ENCODE results near the gene TRIP6.

DNA sequence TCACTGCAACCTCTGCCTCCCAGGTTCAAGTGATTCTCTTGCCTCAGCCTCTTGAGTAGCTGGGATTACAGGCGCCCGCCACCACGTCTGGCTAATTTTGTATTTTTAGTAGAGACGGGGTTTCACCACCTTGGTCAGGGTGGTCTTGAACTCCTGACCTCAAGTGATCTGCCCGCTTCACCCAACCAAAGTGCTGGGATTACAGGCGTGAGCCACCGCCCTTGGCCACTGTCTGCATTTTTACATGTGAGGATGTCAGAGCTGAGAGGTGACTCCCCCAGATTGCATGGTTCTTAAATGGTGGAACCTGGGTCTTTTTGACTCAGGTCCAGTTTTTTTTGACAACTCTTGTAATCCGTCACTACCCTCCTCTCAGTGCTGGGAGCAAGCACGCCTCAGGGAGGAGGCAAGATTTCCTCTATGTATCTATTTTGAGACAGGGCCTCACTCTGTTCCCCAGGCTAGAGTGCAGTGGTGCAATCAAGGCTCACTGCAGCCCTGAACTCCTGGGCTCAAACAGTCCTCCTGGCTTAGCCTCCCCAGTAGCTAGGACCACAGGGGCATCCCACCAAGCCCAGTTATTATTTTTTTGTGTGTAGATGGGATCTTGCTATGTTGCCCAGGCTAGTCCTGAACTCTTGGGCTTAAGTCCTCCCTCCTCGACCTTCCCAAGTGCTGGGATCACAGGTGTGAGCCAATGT lies 6.6 kb downstream of the TRIP6 start:
- TF ChIP-seq POLR2A (IDR thresholded peaks at IDR 0.05): no peak
- TF ChIP-seq, protein P1, sequence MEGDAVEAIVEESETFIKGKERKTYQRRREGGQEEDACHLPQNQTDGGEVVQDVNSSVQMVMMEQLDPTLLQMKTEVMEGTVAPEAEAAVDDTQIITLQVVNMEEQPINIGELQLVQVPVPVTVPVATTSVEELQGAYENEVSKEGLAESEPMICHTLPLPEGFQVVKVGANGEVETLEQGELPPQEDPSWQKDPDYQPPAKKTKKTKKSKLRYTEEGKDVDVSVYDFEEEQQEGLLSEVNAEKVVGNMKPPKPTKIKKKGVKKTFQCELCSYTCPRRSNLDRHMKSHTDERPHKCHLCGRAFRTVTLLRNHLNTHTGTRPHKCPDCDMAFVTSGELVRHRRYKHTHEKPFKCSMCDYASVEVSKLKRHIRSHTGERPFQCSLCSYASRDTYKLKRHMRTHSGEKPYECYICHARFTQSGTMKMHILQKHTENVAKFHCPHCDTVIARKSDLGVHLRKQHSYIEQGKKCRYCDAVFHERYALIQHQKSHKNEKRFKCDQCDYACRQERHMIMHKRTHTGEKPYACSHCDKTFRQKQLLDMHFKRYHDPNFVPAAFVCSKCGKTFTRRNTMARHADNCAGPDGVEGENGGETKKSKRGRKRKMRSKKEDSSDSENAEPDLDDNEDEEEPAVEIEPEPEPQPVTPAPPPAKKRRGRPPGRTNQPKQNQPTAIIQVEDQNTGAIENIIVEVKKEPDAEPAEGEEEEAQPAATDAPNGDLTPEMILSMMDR (IDR thresholded peaks at IDR 0.05): no peak
